GM19239 (cell line): ENCODE results near the gene ACTL8.

Experiments
- DNase-seq: peaks from one replicate; pipeline ENCODE4 v3.0.0; 2011; ENCODE audit warnings: low spot score; ENCODE audit not compliant: insufficient read length
- FAIRE-seq: peaks from 2 replicates; lab custom pipeline; 2011; peaks lifted over from hg19 to GRCh38; lab: Jason Lieb, UNC

The ACTL8 gene

DNA sequence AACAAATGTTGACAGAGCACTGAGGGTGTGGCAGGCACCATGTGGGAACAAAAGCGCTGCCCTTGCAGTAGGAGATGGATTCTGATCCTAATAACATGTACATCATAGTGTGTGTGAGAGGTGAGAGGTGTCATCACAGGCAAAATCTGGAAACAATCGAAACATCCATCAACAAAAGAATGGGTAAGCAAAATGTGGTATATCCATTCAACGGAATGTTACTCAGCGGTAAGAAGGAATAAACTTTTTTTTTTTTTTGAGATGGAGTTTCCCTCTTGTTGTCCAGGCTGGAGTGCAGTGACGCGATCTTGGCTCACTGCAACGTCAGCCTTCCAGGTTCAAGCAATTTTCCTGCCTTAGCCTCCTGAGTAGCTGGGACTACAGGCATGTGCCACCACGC, 112.3 kb downstream of the ACTL8 start:
- no peak for FAIRE-seq
- no peak for DNase-seq

DNA sequence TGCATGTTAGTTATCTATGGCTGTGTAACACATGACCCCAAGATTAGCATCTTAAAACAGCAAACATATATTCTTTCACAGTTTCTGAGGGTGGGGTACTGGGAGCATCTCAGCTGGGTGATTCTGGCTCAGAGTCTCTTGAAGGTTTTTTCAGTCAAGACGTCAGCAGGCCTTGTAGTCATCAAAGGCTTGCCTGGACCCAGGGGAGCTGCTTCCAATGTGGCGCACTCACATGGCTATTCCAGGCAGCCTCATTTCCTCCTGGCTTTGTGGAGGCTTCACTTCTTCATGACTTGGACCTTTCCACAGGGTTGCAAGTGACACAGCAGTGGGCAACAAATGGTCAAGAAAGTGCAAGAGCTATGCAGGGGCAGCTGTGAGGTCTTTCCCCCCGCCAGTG, 114.7 kb downstream of the ACTL8 start:
- no peak for DNase-seq
- FAIRE-seq: no peak

GRCh38 chr1:17870679-17871078, 115.5 kb downstream of the ACTL8 start:
- DNase-seq (no peak), FAIRE-seq (no peak)

GRCh38 chr1:17873007-17873675, 118.0 kb downstream of the ACTL8 start:
- no peak for DNase-seq
- no peak for FAIRE-seq

DNA sequence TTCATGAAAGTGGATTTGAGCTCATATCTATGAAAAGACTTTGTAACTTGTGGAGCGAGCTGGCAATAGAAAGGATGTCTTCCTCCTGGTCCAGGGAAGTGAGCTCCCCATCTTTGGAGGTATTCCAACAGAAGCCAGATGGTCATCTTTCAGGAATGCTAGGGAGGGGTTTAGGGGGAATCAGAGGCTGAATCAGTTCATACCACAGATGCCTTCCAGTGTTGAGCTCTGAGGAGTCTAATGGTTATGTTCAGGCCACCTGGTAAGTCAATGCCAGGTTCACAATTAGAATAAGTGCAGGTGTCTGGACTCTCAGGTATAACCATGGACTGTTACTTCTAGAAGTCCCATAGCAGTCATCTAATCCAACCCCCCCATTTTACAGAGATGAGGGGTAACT, 119.1 kb downstream of the ACTL8 start:
- DNase-seq: no peak
- FAIRE-seq: no peak

GRCh38 chr1:17874710-17875109, 119.6 kb downstream of the ACTL8 start:
- DNase-seq: no peak
- no peak for FAIRE-seq

DNA sequence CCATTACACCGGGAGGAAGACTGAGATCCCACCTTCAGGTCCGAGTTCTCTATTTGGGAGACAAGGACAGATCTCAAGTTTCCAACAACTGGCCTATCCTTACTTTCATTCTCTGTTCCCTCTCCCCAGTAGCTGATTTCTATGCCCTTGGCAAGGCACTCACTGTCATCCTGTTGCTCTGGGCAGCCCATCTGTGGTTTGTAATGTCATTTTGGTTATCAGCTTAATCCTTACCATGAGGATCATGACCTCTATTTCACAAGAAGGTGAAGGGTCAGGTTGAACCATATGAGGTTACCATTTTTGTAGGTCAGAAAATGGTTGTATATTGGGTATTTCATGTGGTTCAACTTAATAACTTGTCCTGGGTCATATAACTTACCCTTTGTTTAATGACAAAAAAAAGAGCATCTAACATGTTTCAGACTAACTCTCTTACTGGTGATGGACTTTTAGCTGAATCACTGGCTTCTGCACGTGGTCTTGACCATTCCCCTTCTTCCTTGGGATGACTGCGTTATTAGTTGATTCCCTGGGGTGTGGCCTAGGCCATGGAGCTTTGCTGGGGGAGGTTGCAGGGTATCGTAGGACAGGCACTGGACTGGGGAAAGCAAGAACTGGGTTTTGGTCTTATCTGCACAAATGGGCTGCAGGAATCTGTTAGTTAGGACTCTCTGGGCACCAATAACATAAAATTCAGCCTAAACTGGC, 120.2 kb downstream of the ACTL8 start:
- no peak for DNase-seq
- FAIRE-seq: no peak

DNA sequence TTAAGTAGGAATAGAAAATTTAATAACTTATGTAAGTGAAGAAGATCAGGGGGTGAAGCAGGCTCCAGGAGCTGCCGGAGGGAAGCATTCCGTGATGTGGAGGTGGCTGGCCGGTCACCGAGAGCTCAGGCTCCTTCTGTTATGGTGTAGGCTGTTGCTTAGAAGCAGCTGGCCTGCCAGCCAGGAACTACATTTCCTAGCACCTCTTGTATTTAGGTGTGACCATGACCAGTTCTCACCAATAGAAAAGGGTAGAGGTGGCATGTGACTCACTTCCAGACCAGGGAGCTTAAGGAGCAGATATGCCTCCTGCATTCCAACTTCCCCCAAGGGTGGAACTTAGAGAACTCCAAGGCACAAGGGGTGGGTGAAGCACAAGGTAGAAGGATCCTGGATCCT, 120.7 kb downstream of the ACTL8 start:
- no peak for DNase-seq
- no peak for FAIRE-seq
